Liver (tissue), 3 donors: ENCODE results near the gene MLXIP.

Source experiments
- CTCF ChIP-seq: fragments of 150-350 bp; IDR thresholded peaks from 2 replicates; pipeline ENCODE4 v1.5.1; 2017; ENCODE audit warnings: improper control_type of control experiment, low read depth, low read length; ENCODE audit not compliant: missing input control
- GABPA ChIP-seq, 2 donors: IDR thresholded peaks in 1 of 2; conservative IDR thresholded peaks in 1 of 2; 2 replicates each; pipeline ENCODE4 v1.6.1; 2016; ENCODE audit warnings: antibody characterized with exemption in 2 of 2, mild to moderate bottlenecking in 1 of 2, moderate library complexity in 1 of 2
- JUND ChIP-seq, 2 donors: IDR thresholded peaks; 2 replicates each; pipeline ENCODE4 v1.6.1; 2016; ENCODE audit warnings: antibody characterized with exemption in 2 of 2
- TF ChIP-seq, protein P1 (sequence below): IDR thresholded peaks from 2 replicates; pipeline ENCODE4 v1.6.1; 2016; ENCODE audit warnings: antibody characterized with exemption, mild to moderate bottlenecking
- TF ChIP-seq, protein P2 (sequence below): IDR thresholded peaks from 2 replicates; pipeline ENCODE4 v1.6.1; 2016; ENCODE audit warnings: antibody characterized with exemption
- donor health status: healthy.
- donor health status: healthy.

DNA sequence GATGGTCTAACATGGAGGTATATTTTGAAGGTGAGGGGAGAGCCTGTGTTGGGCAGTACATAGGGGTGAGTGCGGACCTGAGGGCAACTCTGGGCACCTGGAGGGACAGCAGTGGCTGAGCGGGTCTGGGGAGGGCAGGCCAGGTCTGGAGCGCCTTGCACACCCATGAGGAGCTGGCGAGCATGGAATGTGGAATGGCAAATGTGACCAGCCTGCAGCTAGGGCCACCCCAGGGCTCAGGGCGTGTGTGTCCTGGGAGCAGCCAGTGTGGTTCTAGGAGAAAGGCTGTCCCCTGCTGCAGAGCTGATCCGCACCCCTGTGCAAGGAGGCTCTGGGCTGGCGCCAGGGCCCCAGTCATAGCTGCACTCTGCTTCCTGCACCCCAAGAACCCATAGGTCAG is 32.4 kb upstream of the MLXIP start:
- TF ChIP-seq CTCF (no peak), GABPA (IDR thresholded peaks at IDR 0.05 in 1 of 2, conservative IDR thresholded peaks at IDR 0.05 in 1 of 2) (no peak), JUND (IDR thresholded peaks at IDR 0.05) (no peak)
- TF ChIP-seq, protein P1, sequence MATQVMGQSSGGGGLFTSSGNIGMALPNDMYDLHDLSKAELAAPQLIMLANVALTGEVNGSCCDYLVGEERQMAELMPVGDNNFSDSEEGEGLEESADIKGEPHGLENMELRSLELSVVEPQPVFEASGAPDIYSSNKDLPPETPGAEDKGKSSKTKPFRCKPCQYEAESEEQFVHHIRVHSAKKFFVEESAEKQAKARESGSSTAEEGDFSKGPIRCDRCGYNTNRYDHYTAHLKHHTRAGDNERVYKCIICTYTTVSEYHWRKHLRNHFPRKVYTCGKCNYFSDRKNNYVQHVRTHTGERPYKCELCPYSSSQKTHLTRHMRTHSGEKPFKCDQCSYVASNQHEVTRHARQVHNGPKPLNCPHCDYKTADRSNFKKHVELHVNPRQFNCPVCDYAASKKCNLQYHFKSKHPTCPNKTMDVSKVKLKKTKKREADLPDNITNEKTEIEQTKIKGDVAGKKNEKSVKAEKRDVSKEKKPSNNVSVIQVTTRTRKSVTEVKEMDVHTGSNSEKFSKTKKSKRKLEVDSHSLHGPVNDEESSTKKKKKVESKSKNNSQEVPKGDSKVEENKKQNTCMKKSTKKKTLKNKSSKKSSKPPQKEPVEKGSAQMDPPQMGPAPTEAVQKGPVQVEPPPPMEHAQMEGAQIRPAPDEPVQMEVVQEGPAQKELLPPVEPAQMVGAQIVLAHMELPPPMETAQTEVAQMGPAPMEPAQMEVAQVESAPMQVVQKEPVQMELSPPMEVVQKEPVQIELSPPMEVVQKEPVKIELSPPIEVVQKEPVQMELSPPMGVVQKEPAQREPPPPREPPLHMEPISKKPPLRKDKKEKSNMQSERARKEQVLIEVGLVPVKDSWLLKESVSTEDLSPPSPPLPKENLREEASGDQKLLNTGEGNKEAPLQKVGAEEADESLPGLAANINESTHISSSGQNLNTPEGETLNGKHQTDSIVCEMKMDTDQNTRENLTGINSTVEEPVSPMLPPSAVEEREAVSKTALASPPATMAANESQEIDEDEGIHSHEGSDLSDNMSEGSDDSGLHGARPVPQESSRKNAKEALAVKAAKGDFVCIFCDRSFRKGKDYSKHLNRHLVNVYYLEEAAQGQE: no peak
- TF ChIP-seq, protein P2, sequence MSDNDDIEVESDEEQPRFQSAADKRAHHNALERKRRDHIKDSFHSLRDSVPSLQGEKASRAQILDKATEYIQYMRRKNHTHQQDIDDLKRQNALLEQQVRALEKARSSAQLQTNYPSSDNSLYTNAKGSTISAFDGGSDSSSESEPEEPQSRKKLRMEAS: no peak
